ENCODE measurements around the gene CEACAM6. TPM values are rescaled to one million over a fixed set of nuclear protein-coding genes. Genes with fewer than 3 reads are reported as not detected.
"Not testable (repeated sequence)": the region's sequence is repeated elsewhere in the genome, so short reads cannot be mapped to it uniquely, and the experiment has no call there.

Gene CEACAM6
- total and polyA plus RNA-seq, 9 of the 15 experiments (the other 6 are each of a cell fraction or from before 2014, with no cell fraction given): 0.24 TPM; not detected in 8

- Histone ChIP-seq H3K9me1 (ENCODE audit: control insufficient read depth, insufficient read depth, low read length) (no peaks in the 10 kb centered on the region), H3K4me3 (no peak overlapping the region), H3K36me3 (ENCODE audit: control insufficient read depth, insufficient read depth, low read length) (no peaks in the 10 kb centered on the region), H3K4me2 (ENCODE audit: insufficient read depth, low read length) (no peak overlapping the region), H3K4me1 (replicated peaks in 1 of 2; ENCODE audit: control insufficient read depth in 2 of 2, insufficient read depth in 2 of 2, low read length in 2 of 2) (no peaks in the 10 kb centered on the region), H3K27ac (ENCODE audit: extremely low read depth, low read depth, low read length) (no peak overlapping the region), H3K27me3 (ENCODE audit: control insufficient read depth in 2 of 2, insufficient read depth in 2 of 2, low read length in 2 of 2) (peaks cover 12 to 34% of the 10 kb centered on the region in 2 experiments; a peak in 4 of 5 replicates), H3K9ac (ENCODE audit: insufficient read depth in 1 of 2, low read depth in 2 of 2, low read length in 2 of 2) (no peak overlapping the region), H4K20me1 (replicated peaks; ENCODE audit: control insufficient read depth, insufficient read depth, low read length) (no peaks in the 10 kb centered on the region), H3K9me3 (replicated peaks; ENCODE audit: control insufficient read depth, insufficient read depth, low read depth, low read length) (no peaks in the 10 kb centered on the region), H2AFZ (ENCODE audit: low read depth, low read length) (no peak overlapping the region), H3K79me2 (ENCODE audit: control insufficient read depth, insufficient read depth, low read length) (no peaks in the 10 kb centered on the region)
- FAIRE-seq: no peak
- TF ChIP-seq ZBTB17 (CRISPR knock-in tag; IDR thresholded peaks at IDR 0.05) (no peak), TRIM25 (IDR thresholded peaks at IDR 0.05; ENCODE audit: borderline replicate concordance) (no peak), CREB1 (IDR thresholded peaks at IDR 0.05) (no peak), CREB1 (CRISPR knock-in tag; IDR thresholded peaks at IDR 0.05) (no peak), STAT5B (CRISPR knock-in tag; IDR thresholded peaks at IDR 0.05) (no peak), HCFC1 (IDR thresholded peaks at IDR 0.05; ENCODE audit: low read depth, low read length) (no peak), HNRNPH1 (optimal IDR thresholded peaks at IDR 0.05; ENCODE audit: low read depth, low read length) (no peak), SMARCB1 (IDR thresholded peaks at IDR 0.05; ENCODE audit: insufficient read length, low read depth) (no peak), FOXA1 (IDR thresholded peaks at IDR 0.05; ENCODE audit: borderline replicate concordance) (no peak), BRF1 (IDR thresholded peaks at IDR 0.05; ENCODE audit: borderline replicate concordance, extremely low read depth, insufficient read length) (no peak), MBD2 (IDR thresholded peaks at IDR 0.05; ENCODE audit: borderline replicate concordance, low read depth) (no peak)
- TF ChIP-seq, protein P1, sequence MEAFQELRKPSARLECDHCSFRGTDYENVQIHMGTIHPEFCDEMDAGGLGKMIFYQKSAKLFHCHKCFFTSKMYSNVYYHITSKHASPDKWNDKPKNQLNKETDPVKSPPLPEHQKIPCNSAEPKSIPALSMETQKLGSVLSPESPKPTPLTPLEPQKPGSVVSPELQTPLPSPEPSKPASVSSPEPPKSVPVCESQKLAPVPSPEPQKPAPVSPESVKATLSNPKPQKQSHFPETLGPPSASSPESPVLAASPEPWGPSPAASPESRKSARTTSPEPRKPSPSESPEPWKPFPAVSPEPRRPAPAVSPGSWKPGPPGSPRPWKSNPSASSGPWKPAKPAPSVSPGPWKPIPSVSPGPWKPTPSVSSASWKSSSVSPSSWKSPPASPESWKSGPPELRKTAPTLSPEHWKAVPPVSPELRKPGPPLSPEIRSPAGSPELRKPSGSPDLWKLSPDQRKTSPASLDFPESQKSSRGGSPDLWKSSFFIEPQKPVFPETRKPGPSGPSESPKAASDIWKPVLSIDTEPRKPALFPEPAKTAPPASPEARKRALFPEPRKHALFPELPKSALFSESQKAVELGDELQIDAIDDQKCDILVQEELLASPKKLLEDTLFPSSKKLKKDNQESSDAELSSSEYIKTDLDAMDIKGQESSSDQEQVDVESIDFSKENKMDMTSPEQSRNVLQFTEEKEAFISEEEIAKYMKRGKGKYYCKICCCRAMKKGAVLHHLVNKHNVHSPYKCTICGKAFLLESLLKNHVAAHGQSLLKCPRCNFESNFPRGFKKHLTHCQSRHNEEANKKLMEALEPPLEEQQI (IDR thresholded peaks at IDR 0.05): no peak
- in situ Hi-C loops (cut with MboI) (no loop called here), intact Hi-C loops (cut with micrococcal nuclease) (no loop called here)
- no TSS peak for BruUV-seq (replicated peaks)
- ChIA-PET CTCF (ENCODE audit: low intra/inter-chr PET ratio) (no interaction called here), POLR2A (no interaction called here)
- no peak for DNase-seq (ENCODE audit: extremely low read depth in 1 of 4, low spot score in 3 of 4)
- WGBS (ENCODE audit: insufficient coverage, low coverage, missing lambda C conversion rate): 3% methylated on average over 2 of the region's 2 CpGs
- no peak for ATAC-seq
These were observed 11.8 kb downstream of the CEACAM6 start for GRCh38 chr19:41767115-41767514.

DNA sequence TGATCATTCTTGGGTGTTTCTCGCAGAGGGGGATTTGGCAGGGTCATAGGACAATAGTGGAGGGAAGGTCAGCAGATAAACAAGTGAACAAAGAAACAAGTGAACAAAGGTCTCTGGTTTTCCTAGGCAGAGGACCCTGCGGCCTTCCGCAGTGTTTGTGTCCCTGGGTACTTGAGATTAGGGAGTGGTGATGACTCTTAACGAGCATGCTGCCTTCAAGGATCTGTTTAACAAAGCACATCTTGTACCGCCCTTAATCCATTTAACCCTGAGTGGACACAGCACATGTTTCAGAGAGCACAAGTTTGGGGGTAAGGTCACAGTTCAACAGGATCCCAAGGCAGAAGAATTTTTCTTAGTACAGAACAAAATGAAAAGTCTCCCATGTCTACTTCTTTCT is 12.8 kb downstream of the CEACAM6 start:
- in situ Hi-C loops (cut with MboI); POLR2A ChIA-PET; H3K4me2 ChIP-seq (ENCODE audit: insufficient read depth, low read length); H3K9me1 ChIP-seq (ENCODE audit: control insufficient read depth, insufficient read depth, low read length); CTCF ChIA-PET (ENCODE audit: low intra/inter-chr PET ratio); DNase-seq (ENCODE audit: extremely low read depth in 1 of 4, low spot score in 3 of 4); H3K36me3 ChIP-seq (ENCODE audit: control insufficient read depth, insufficient read depth, low read length); H3K4me3 ChIP-seq; H3K9ac ChIP-seq (ENCODE audit: insufficient read depth in 1 of 2, low read depth in 2 of 2, low read length in 2 of 2); H2AFZ ChIP-seq (ENCODE audit: low read depth, low read length); BruUV-seq (replicated peaks); H3K27ac ChIP-seq (ENCODE audit: extremely low read depth, low read depth, low read length); FAIRE-seq; H4K20me1 ChIP-seq (replicated peaks; ENCODE audit: control insufficient read depth, insufficient read depth, low read length); ATAC-seq; intact Hi-C loops (cut with micrococcal nuclease); H3K9me3 ChIP-seq (replicated peaks; ENCODE audit: control insufficient read depth, insufficient read depth, low read depth, low read length); H3K4me1 ChIP-seq (replicated peaks in 1 of 2; ENCODE audit: control insufficient read depth in 2 of 2, insufficient read depth in 2 of 2, low read length in 2 of 2); H3K79me2 ChIP-seq (ENCODE audit: control insufficient read depth, insufficient read depth, low read length): not testable (repeated sequence)
- H3K27me3 ChIP-seq (ENCODE audit: control insufficient read depth in 2 of 2, insufficient read depth in 2 of 2, low read length in 2 of 2): peaks cover 12 to 37% of the 10 kb centered on the region in 2 experiments; a peak in 4 of 5 replicates
- 6% methylated on average over 2 of the region's 5 CpGs for WGBS (ENCODE audit: insufficient coverage, low coverage, missing lambda C conversion rate)
